ENCODE results near the gene PLEKHG3.

Gene PLEKHG3

GRCh38 chr14:64725261-64725815, 21.1 kb downstream of the PLEKHG3 start:
- no peak for DNase-seq (ENCODE audit: extremely low read depth in 1 of 2, low read depth in 1 of 2)

- DNase-seq (ENCODE audit: extremely low read depth in 1 of 2, low read depth in 1 of 2) = no peak
These were observed 21.8 kb downstream of the PLEKHG3 start for GRCh38 chr14:64725879-64726584.

GRCh38 chr14:64726585-64726890, 22.3 kb downstream of the PLEKHG3 start:
- no peak for DNase-seq (ENCODE audit: extremely low read depth in 1 of 2, low read depth in 1 of 2)

GRCh38 chr14:64727551-64728071, 23.4 kb downstream of the PLEKHG3 start:
- DNase-seq (ENCODE audit: extremely low read depth in 1 of 2, low read depth in 1 of 2) = no peak

- no peak for DNase-seq (ENCODE audit: extremely low read depth in 1 of 2, low read depth in 1 of 2)
These were observed 23.9 kb downstream of the PLEKHG3 start for GRCh38 chr14:64728106-64728505.

GRCh38 chr14:64728856-64729255, 24.6 kb downstream of the PLEKHG3 start:
- no peak for DNase-seq (ENCODE audit: extremely low read depth in 1 of 2, low read depth in 1 of 2)

GRCh38 chr14:64729386-64730060, 25.3 kb downstream of the PLEKHG3 start:
- DNase-seq (ENCODE audit: extremely low read depth in 1 of 2, low read depth in 1 of 2) = no peak

- DNase-seq (ENCODE audit: extremely low read depth in 1 of 2, low read depth in 1 of 2) = no peak
These were observed 25.8 kb downstream of the PLEKHG3 start for GRCh38 chr14:64730061-64730440.

- DNase-seq (ENCODE audit: extremely low read depth in 1 of 2, low read depth in 1 of 2) = no peak
These were observed 26.5 kb downstream of the PLEKHG3 start for GRCh38 chr14:64730681-64731080.

- no peak for DNase-seq (ENCODE audit: extremely low read depth in 1 of 2, low read depth in 1 of 2)
These were observed 26.9 kb downstream of the PLEKHG3 start for GRCh38 chr14:64731141-64731581.

GRCh38 chr14:64732066-64732465, 27.8 kb downstream of the PLEKHG3 start:
- DNase-seq (ENCODE audit: extremely low read depth in 1 of 2, low read depth in 1 of 2) = no peak

GRCh38 chr14:64732536-64733120, 28.4 kb downstream of the PLEKHG3 start:
- DNase-seq (ENCODE audit: extremely low read depth in 1 of 2, low read depth in 1 of 2) = no peak

GRCh38 chr14:64733321-64733720, 29.1 kb downstream of the PLEKHG3 start:
- no peak for DNase-seq (ENCODE audit: extremely low read depth in 1 of 2, low read depth in 1 of 2)

- no peak for DNase-seq (ENCODE audit: extremely low read depth in 1 of 2, low read depth in 1 of 2)
These were observed 29.7 kb downstream of the PLEKHG3 start for GRCh38 chr14:64733899-64734298.

- no peak for DNase-seq (ENCODE audit: extremely low read depth in 1 of 2, low read depth in 1 of 2)
These were observed 30.8 kb downstream of the PLEKHG3 start for GRCh38 chr14:64734990-64735389.

GRCh38 chr14:64736271-64737169, 32.3 kb downstream of the PLEKHG3 start:
- no peak for DNase-seq (ENCODE audit: extremely low read depth in 1 of 2, low read depth in 1 of 2)

GRCh38 chr14:64737391-64738280, 33.4 kb downstream of the PLEKHG3 start:
- DNase-seq (ENCODE audit: extremely low read depth in 1 of 2, low read depth in 1 of 2) = no peak

- no peak for DNase-seq (ENCODE audit: extremely low read depth in 1 of 2, low read depth in 1 of 2)
These were observed 34.1 kb downstream of the PLEKHG3 start for GRCh38 chr14:64738281-64738804.

GRCh38 chr14:64741200-64741599, 37.0 kb downstream of the PLEKHG3 start:
- no peak for DNase-seq (ENCODE audit: extremely low read depth in 1 of 2, low read depth in 1 of 2)
